ENCODE results near the gene MPP3.
A peak's percentile ranks its signal among the peaks of the same experiment; 100 is the strongest.

DNA sequence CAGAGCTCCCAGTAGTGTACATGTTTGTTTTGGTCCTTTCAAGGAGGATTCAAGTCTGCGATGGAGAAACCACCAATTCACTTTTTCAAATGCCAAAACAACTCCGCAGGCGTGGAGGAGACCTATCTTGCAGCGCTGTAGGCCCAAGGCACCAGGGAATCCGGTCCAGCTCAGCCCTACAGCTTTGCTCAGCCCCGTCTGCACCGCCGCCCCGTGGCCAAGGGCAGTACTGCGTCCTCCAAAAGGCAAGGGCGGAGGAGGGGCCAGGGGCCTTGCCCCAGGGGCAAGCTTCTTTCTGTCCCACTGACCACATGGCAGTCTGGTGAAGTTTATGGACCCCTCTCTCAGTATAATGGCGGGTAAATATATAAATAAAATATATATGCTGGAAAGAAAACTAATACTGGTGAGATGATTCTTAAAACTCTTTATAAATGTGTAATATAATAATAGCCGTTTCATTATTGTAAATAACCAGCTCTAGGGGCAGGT, 13.3 kb upstream of the MPP3 start:
- TF ChIP-seq, protein P1, sequence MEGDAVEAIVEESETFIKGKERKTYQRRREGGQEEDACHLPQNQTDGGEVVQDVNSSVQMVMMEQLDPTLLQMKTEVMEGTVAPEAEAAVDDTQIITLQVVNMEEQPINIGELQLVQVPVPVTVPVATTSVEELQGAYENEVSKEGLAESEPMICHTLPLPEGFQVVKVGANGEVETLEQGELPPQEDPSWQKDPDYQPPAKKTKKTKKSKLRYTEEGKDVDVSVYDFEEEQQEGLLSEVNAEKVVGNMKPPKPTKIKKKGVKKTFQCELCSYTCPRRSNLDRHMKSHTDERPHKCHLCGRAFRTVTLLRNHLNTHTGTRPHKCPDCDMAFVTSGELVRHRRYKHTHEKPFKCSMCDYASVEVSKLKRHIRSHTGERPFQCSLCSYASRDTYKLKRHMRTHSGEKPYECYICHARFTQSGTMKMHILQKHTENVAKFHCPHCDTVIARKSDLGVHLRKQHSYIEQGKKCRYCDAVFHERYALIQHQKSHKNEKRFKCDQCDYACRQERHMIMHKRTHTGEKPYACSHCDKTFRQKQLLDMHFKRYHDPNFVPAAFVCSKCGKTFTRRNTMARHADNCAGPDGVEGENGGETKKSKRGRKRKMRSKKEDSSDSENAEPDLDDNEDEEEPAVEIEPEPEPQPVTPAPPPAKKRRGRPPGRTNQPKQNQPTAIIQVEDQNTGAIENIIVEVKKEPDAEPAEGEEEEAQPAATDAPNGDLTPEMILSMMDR (IDR thresholded peaks at IDR 0.05): peak; percentile 92 to 99 (median 96)
- TF ChIP-seq POLR2A (IDR thresholded peaks at IDR 0.05): no peak
- peak; percentile 30 to 53 for TF ChIP-seq POLR2AphosphoS5 (IDR thresholded peaks at IDR 0.05)

Measured in upper lobe of left lung (tissue), 4 donors.